H1 (cell line): Measurements from ENCODE around the gene WNT11. TPM values are rescaled to one million over a fixed set of nuclear protein-coding genes. Genes with fewer than 3 reads are reported as not detected.

Experiments
- CREB1 ChIP-seq: IDR thresholded peaks from 2 replicates; pipeline ENCODE4 v1.6.1; 2012; ENCODE audit warnings: inconsistent platforms
- RAD21 ChIP-seq, 2 experiments: IDR thresholded peaks in 1 of 2; conservative IDR thresholded peaks in 1 of 2; 2 replicates each; pipeline ENCODE4 v1.6.1; 2011; ENCODE audit warnings: low read depth in 2 of 2, low read length in 2 of 2, improper control_type of control experiment in 1 of 2, inconsistent platforms in 1 of 2, mild to moderate bottlenecking in 1 of 2, moderate library complexity in 1 of 2
- SIX5 ChIP-seq: IDR thresholded peaks from 2 replicates; pipeline ENCODE4 v1.6.1; 2011; ENCODE audit warnings: mild to moderate bottlenecking, low read depth, low read length
- polyA plus RNA-seq, 7 experiments: library from polyadenylated mRNA; depleted of rRNA in 3 of 7; stranded (reverse) in 5 of 7; unstranded in 2 of 7; fragments of >200 nt in 5 of 7; fragments of 200-250 nt in 2 of 7; gene quantifications; 1 replicate in 5 of 7; 2 replicates in 1 of 7; 4 replicates in 1 of 7; pipeline versions ENCODE4 v1.2.1 to v1.2.3, GENCODE V29; 2011 to 2013; ENCODE audit warnings: missing spikeins in 2 of 7, mixed read lengths in 2 of 7
- total RNA-seq: library from RNA; stranded (reverse); fragmentation: NEBNext Ultra II Directional; extraction: Animal tissue kit (Norgen Biotek cat#: 25700); gene quantifications from 2 replicates; pipeline ENCODE4 v1.2.1, GENCODE V29; 2021

Gene WNT11
- total and polyA plus RNA-seq, 2 of the 8 experiments (the other 6 are each of a cell fraction or from before 2014, with no cell fraction given), result 0.11 to 0.45 TPM

GRCh38 chr11:76234021-76234415 is 27.7 kb upstream of the WNT11 start (continued):
- no peak for TF ChIP-seq CREB1
- TF ChIP-seq SIX5, result no peak
- TF ChIP-seq RAD21 (IDR thresholded peaks at IDR 0.05 in 1 of 2, conservative IDR thresholded peaks at IDR 0.05 in 1 of 2; ENCODE audit: low read depth in 2 of 2, low read length in 2 of 2), result no peak
